PC-9 (cell line): ENCODE measurements around the gene LSR. TPM values are rescaled to one million over a fixed set of nuclear protein-coding genes. Genes with fewer than 3 reads are reported as not detected.

Experiments used
- BruUV-seq: library from RNA; stranded (reverse); fragments of 400-500 nt; replicated peaks from 2 replicates; lab custom pipeline; 2021; lab: Mats Ljungman, UMichigan
- CTCF ChIA-PET: fragments of 300-600 bp; sonication (Branson Sonifier 250); formaldehyde crosslinking; loops from one replicate; lab custom pipeline; 2022; ENCODE audit warnings: antibody characterized with exemption; lab: Charles Lee
- POLR2A ChIA-PET: fragments of 300-600 bp; sonication (Branson Sonifier 250); formaldehyde crosslinking; loops from one replicate; lab custom pipeline; 2022; ENCODE audit warnings: antibody characterized with exemption; ENCODE audit not compliant: unreplicated experiment; lab: Charles Lee
- DNase-seq, 2 experiments: peaks; one replicate each; pipeline versions ENCODE4 v3.0.0 to v3.0.0-alpha.2; 2015 to 2022; ENCODE audit warnings: mixed read lengths in 1 of 2
- H2AFZ ChIP-seq: fragments of 200-600 bp; sonication (generic); 2 replicates; pipeline ENCODE4 v1.8.1; 2017; ENCODE audit warnings: antibody characterized with exemption
- H3F3A ChIP-seq: fragments of 200-600 bp; sonication (generic); 2 replicates; pipeline ENCODE4 v1.8.1; 2017; ENCODE audit warnings: antibody characterized with exemption, mild to moderate bottlenecking, low read depth; ENCODE audit not compliant: insufficient read depth
- H3K27ac ChIP-seq: fragments of 200-600 bp; sonication (generic); 2 replicates; pipeline ENCODE4 v1.6.1; 2016; ENCODE audit warnings: mixed run types
- H3K27me3 ChIP-seq: fragments of 200-600 bp; sonication (generic); 2 replicates; pipeline ENCODE4 v1.6.1; 2016; ENCODE audit warnings: low read depth, mixed run types; ENCODE audit not compliant: insufficient read depth
- H3K36me3 ChIP-seq: fragments of 200-600 bp; sonication (generic); 2 replicates; pipeline ENCODE4 v1.6.1; 2016; ENCODE audit warnings: low read depth, mixed run types
- H3K4me1 ChIP-seq: fragments of 200-600 bp; sonication (generic); replicated peaks from 2 replicates; pipeline ENCODE4 v1.6.1; 2016; ENCODE audit warnings: mixed run types; ENCODE audit not compliant: insufficient read depth
- H3K4me2 ChIP-seq: fragments of 200-600 bp; sonication (generic); 2 replicates; pipeline ENCODE4 v1.6.1; 2017; ENCODE audit warnings: mixed run types
- H3K4me3 ChIP-seq: fragments of 200-600 bp; sonication (generic); 2 replicates; pipeline ENCODE4 v1.6.1; 2016; ENCODE audit warnings: mixed run types
- H3K79me2 ChIP-seq: fragments of 200-600 bp; sonication (generic); 2 replicates; pipeline ENCODE4 v1.6.1; 2017; ENCODE audit warnings: low read depth, mixed run types
- H3K9me2 ChIP-seq: fragments of 200-600 bp; sonication (generic); 2 replicates; pipeline ENCODE4 v1.8.1; 2017; ENCODE audit warnings: mild to moderate bottlenecking; ENCODE audit not compliant: insufficient read depth
- H3K9me3 ChIP-seq: fragments of 200-600 bp; sonication (generic); 2 replicates; pipeline ENCODE4 v1.8.1; 2016; ENCODE audit warnings: low read depth; ENCODE audit not compliant: insufficient read depth
- H4K20me1 ChIP-seq: fragments of 200-600 bp; sonication (generic); 2 replicates; pipeline ENCODE4 v1.8.1; 2017; ENCODE audit not compliant: insufficient read depth
- CTCF ChIP-seq: fragments of 200-600 bp; sonication (generic); conservative IDR thresholded peaks from 2 replicates; pipeline ENCODE4 v1.6.1; 2017; ENCODE audit warnings: mixed run types, antibody characterized with exemption, mild to moderate bottlenecking, moderate library complexity
- EZH2 ChIP-seq: fragments of 200-600 bp; sonication (generic); IDR thresholded peaks from 2 replicates; pipeline ENCODE4 v1.8.0; 2017; ENCODE audit warnings: antibody characterized with exemption, low read depth
- intact Hi-C: fragments of 100-400 bp; cut with micrococcal nuclease; formaldehyde crosslinking; loops from one replicate; pipeline ENCODE4 v1.10.0; 2022; ENCODE audit not compliant: unreplicated experiment
- total RNA-seq: library from RNA; stranded (reverse); gene quantifications from 2 replicates; pipeline ENCODE4 v1.2.3, GENCODE V29; 2021

The LSR gene
- total RNA-seq, 1 experiment from 2014 or later, result 145 TPM

- TF ChIP-seq CTCF, result no peak
- no peak for TF ChIP-seq EZH2
- POLR2A ChIA-PET, result interaction anchor here (0.6 kb wide), 1 partner anchor 29 kb away, joined by 8 read pairs; no protein-coding TSS in a partner anchor
- H3K4me2 ChIP-seq, result no peak overlapping the region
- BruUV-seq, result no TSS peak
- H3K4me1 ChIP-seq, result no peaks in the 10 kb centered on the region
- no peak for DNase-seq
- H3K36me3 ChIP-seq, result no peaks in the 10 kb centered on the region
- no peak overlapping the region for H3K4me3 ChIP-seq
- 0 out of 2 replicates have a peak, but pooled peaks cover 3% of the 10 kb centered on the region for H3K27me3 ChIP-seq
- no peaks in the 10 kb centered on the region for H3K79me2 ChIP-seq
- peaks cover 37% of the 10 kb centered on the region for H3F3A ChIP-seq
- H2AFZ ChIP-seq, result no peak overlapping the region
- CTCF ChIA-PET, result no interaction called here
- H3K9me2 ChIP-seq, result no peaks in the 10 kb centered on the region
- H3K27ac ChIP-seq, result no peak overlapping the region
- intact Hi-C loops, result no loop called here
- no peaks in the 10 kb centered on the region for H3K9me3 ChIP-seq
- no peaks in the 10 kb centered on the region for H4K20me1 ChIP-seq
Observed at GRCh38 chr19:35296644-35297514, 48.1 kb downstream of the LSR start.

GRCh38 chr19:35297515-35297848 is 48.7 kb downstream of the LSR start:
- Histone ChIP-seq H3K79me2 (no peaks in the 10 kb centered on the region), H3K9me2 (no peaks in the 10 kb centered on the region), H2AFZ (no peak overlapping the region), H3K9me3 (no peaks in the 10 kb centered on the region), H3K4me3 (no peak overlapping the region), H3K27me3 (0 out of 2 replicates have a peak, but pooled peaks cover 3% of the 10 kb centered on the region), H3K4me1 (no peaks in the 10 kb centered on the region), H3K27ac (no peak overlapping the region), H3K36me3 (no peaks in the 10 kb centered on the region), H3F3A (peaks cover 37% of the 10 kb centered on the region), H3K4me2 (no peak overlapping the region), H4K20me1 (no peaks in the 10 kb centered on the region)
- intact Hi-C loops, result no loop called here
- POLR2A ChIA-PET, result no interaction called here
- no TSS peak for BruUV-seq
- DNase-seq, result no peak
- no peak for TF ChIP-seq EZH2
- no peak for TF ChIP-seq CTCF
- CTCF ChIA-PET, result no interaction called here

GRCh38 chr19:35297922-35298321 is 49.1 kb downstream of the LSR start:
- no peak overlapping the region for H3K4me2 ChIP-seq
- BruUV-seq, result no TSS peak
- DNase-seq, result no peak
- no peak overlapping the region for H3K27ac ChIP-seq
- no peaks in the 10 kb centered on the region for H4K20me1 ChIP-seq
- 0 out of 2 replicates have a peak, but pooled peaks cover 3% of the 10 kb centered on the region for H3K27me3 ChIP-seq
- H3K4me1 ChIP-seq, result no peaks in the 10 kb centered on the region
- no peak overlapping the region for H2AFZ ChIP-seq
- TF ChIP-seq EZH2, result no peak
- TF ChIP-seq CTCF, result no peak
- H3F3A ChIP-seq, result peaks cover 37% of the 10 kb centered on the region
- no peaks in the 10 kb centered on the region for H3K9me2 ChIP-seq
- POLR2A ChIA-PET, result no interaction called here
- intact Hi-C loops, result no loop called here
- no peaks in the 10 kb centered on the region for H3K9me3 ChIP-seq
- CTCF ChIA-PET, result no interaction called here
- H3K4me3 ChIP-seq, result no peak overlapping the region
- no peaks in the 10 kb centered on the region for H3K79me2 ChIP-seq
- H3K36me3 ChIP-seq, result no peaks in the 10 kb centered on the region
